Kidney (tissue), 14 donors: ENCODE results near the gene CCDC191. TPM values are rescaled to one million over a fixed set of nuclear protein-coding genes. Genes with fewer than 3 reads are reported as not detected.

Source experiments
- DNase-seq, 5 donors: peaks; one replicate each; pipeline ENCODE4 v3.0.0-alpha.2; 2013 to 2020
- FAIRE-seq: peaks from 2 replicates; lab custom pipeline; 2012; peaks lifted over from hg19 to GRCh38; lab: Jason Lieb, UNC
- H3K27ac ChIP-seq, 2 donors: one replicate each; pipeline ENCODE4 v1.7.0; 2013; ENCODE audit warnings: low read depth in 2 of 2, low read length in 2 of 2, inconsistent platforms in 1 of 2
- H3K27me3 ChIP-seq: one replicate; pipeline ENCODE4 v1.7.1; 2013; ENCODE audit warnings: low read length, inconsistent platforms; ENCODE audit not compliant: control insufficient read depth, insufficient read depth
- H3K36me3 ChIP-seq, 3 donors: one replicate each; pipeline versions ENCODE4 v1.7.0 to v1.7.1; 2013; ENCODE audit warnings: low read length in 3 of 3, control low read depth in 1 of 3, inconsistent platforms in 1 of 3; ENCODE audit not compliant: insufficient read depth in 3 of 3, control insufficient read depth in 2 of 3
- H3K4me1 ChIP-seq, 3 donors: one replicate each; pipeline versions ENCODE4 v1.7.0 to v1.7.1; 2013; ENCODE audit warnings: low read length in 3 of 3, inconsistent platforms in 1 of 3, low read depth in 1 of 3; ENCODE audit not compliant: control insufficient read depth in 2 of 3, insufficient read depth in 2 of 3
- H3K4me3 ChIP-seq, 3 donors: one replicate each; pipeline versions ENCODE4 v1.7.0 to v1.8.1; 2013; ENCODE audit warnings: low read length in 3 of 3, control low read depth in 1 of 3, inconsistent platforms in 1 of 3
- H3K9ac ChIP-seq, 3 donors: one replicate each; pipeline versions ENCODE4 v1.7.0 to v1.7.1; 2013; ENCODE audit warnings: low read length in 3 of 3, control low read depth in 1 of 3, inconsistent platforms in 1 of 3
- H3K9me3 ChIP-seq, 3 donors: one replicate each; pipeline versions ENCODE4 v1.7.0 to v1.7.1; 2013; ENCODE audit warnings: low read length in 3 of 3, control low read depth in 1 of 3, inconsistent platforms in 1 of 3; ENCODE audit not compliant: control insufficient read depth in 2 of 3, insufficient read depth in 1 of 3
- intact Hi-C: fragments of 100-400 bp; cut with DNase I; formaldehyde crosslinking; loops from one replicate; pipeline ENCODE4 v1.11.1; 2022
- polyA plus RNA-seq: library from polyadenylated mRNA; stranded (reverse); fragments of 350-450 nt; fragmentation: Illumina TruSeq; extraction: RNeasy Lipid Tissue Mini Kit (QIAGEN cat#74804); gene quantifications from one replicate; pipeline ENCODE4 v1.2.3, GENCODE V29; 2014; ENCODE audit warnings: low read depth, low replicate concordance; ENCODE audit not compliant: insufficient read depth
- total RNA-seq: library from RNA; stranded (reverse); fragmentation: NEBNext Ultra II Directional; extraction: Animal tissue kit (Norgen Biotek cat#: 25700); gene quantifications from one replicate; pipeline ENCODE4 v1.2.1, GENCODE V29; 2021
- TF ChIP-seq, protein P1 (sequence below): IDR thresholded peaks from 3 replicates; pipeline ENCODE4 v1.5.1; 2012; ENCODE audit warnings: mild to moderate bottlenecking, moderate library complexity, borderline replicate concordance; ENCODE audit not compliant: insufficient read depth; ENCODE audit errors: extremely low read depth
- donor health status: control.
- donor health status: control.
- donor health status: control.
- donor health status: control.
- donor health status: control.
- donor health status: DM: yes; HTN: yes; CAD: no.
- donor health status: Normal renal cell carcinoma (clear cell type).

CCDC191 gene
- total and polyA plus RNA-seq, 2 donors from 2014 or later, result 3.7 to 11.7 TPM

DNA sequence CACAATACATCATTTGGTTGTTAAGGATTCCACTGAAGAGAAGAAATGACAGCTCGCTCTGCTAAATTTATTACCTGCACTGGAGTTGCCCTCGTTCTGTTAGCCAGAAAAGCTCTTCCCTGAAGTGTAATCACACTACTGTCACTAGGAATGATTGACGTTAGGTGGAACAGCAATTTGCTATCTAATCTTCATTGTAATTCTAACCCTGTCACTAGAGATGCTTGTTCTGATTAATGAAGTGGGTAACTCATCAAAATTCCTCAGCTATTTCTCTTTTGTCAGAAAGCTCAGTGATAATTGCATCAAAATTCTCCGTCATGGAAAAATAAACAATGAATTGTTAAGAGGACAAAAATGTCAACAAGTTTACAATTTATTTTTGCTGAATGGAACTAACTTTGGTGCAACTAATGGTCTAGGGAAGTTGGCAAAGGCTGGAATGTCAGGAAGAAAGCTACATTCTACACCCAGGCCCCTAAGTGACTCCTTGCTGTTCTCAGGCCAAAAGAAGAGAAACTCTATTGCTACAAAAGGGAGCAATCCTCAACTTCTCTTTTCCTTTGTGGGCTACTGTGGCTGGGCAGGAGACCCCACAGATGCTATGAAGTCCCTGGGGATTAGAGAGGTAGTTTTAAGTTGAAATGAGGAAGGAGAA lies 34.1 kb downstream of the CCDC191 start:
- Histone ChIP-seq H3K27me3 (no peaks in the 10 kb centered on the region), H3K4me3 (no peak overlapping the region), H3K27ac (no peak overlapping the region), H3K9me3 (no peaks in the 10 kb centered on the region), H3K36me3 (no peaks in the 10 kb centered on the region), H3K4me1 (peaks cover 0 to 4% (median 0%) of the 10 kb centered on the region in 3 donors), H3K9ac (no peak overlapping the region)
- TF ChIP-seq, protein P1, sequence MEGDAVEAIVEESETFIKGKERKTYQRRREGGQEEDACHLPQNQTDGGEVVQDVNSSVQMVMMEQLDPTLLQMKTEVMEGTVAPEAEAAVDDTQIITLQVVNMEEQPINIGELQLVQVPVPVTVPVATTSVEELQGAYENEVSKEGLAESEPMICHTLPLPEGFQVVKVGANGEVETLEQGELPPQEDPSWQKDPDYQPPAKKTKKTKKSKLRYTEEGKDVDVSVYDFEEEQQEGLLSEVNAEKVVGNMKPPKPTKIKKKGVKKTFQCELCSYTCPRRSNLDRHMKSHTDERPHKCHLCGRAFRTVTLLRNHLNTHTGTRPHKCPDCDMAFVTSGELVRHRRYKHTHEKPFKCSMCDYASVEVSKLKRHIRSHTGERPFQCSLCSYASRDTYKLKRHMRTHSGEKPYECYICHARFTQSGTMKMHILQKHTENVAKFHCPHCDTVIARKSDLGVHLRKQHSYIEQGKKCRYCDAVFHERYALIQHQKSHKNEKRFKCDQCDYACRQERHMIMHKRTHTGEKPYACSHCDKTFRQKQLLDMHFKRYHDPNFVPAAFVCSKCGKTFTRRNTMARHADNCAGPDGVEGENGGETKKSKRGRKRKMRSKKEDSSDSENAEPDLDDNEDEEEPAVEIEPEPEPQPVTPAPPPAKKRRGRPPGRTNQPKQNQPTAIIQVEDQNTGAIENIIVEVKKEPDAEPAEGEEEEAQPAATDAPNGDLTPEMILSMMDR, result no peak
- intact Hi-C loops, result no loop called here
- peak in 2 of 5 donors; percentile 70 to 78 for DNase-seq
- no peak for FAIRE-seq

DNA sequence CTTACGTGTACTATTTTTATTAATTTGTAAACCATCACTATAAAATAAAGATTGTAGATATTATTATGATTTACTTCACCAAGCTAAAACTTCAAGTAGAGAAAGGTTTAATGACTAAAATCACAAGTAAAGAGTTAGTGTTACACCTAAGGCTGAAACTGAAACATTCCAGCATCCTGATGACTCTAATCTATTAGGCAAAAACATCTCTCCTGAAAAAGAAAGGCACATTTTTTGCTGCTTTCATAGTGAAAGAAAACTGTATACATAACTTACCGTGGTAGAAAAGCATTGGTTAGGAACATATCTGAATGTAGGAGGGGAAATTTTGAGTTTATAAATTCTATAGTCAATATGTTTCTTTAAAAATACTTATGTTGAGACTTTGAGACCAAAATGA lies 35.4 kb downstream of the CCDC191 start:
- no peaks in the 10 kb centered on the region for H3K9me3 ChIP-seq
- TF ChIP-seq, protein P1, result no peak
- no peaks in the 10 kb centered on the region for H3K27me3 ChIP-seq
- peaks cover 0 to 4% (median 0%) of the 10 kb centered on the region in 3 donors for H3K4me1 ChIP-seq
- DNase-seq, result no peak
- H3K27ac ChIP-seq, result no peak overlapping the region
- H3K4me3 ChIP-seq, result no peak overlapping the region
- no peaks in the 10 kb centered on the region for H3K36me3 ChIP-seq
- no peak for FAIRE-seq
- H3K9ac ChIP-seq, result no peak overlapping the region
- intact Hi-C loops, result no loop called here

DNA sequence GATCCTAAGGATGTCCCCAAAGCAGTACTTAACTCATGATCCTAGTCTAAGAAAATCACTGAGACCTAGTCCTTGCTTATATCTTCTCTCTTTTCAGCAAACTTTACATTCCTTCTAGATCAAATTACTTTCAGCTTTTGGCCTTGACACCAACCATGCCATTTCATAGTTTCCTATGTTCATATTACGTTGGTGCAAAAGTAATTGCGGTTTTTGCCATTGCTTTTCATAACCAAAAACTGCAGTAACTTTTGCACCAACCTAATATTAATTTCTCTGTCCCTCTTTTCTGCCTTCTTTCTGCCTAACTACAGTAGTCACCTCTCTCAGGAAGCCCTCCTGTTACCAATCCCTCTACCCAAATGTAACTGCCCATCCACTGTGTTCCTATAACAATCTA lies 36.8 kb downstream of the CCDC191 start:
- H3K36me3 ChIP-seq, result no peaks in the 10 kb centered on the region
- H3K9ac ChIP-seq, result no peak overlapping the region
- intact Hi-C loops, result no loop called here
- no peak overlapping the region for H3K27ac ChIP-seq
- H3K4me1 ChIP-seq, result no peaks in the 10 kb centered on the region
- no peak for DNase-seq
- no peak for FAIRE-seq
- no peaks in the 10 kb centered on the region for H3K27me3 ChIP-seq
- no peak overlapping the region for H3K4me3 ChIP-seq
- no peaks in the 10 kb centered on the region for H3K9me3 ChIP-seq
- TF ChIP-seq, protein P1, result no peak
